ENCODE results near the gene MLH3. TPM values are rescaled to one million over a fixed set of nuclear protein-coding genes. Genes with fewer than 3 reads are reported as not detected.
"Not testable (repeated sequence)": the region's sequence is repeated elsewhere in the genome, so short reads cannot be mapped to it uniquely, and the experiment has no call there.

Gene MLH3
- total RNA-seq, 1 donor from 2014 or later, result 33.2 TPM

DNA sequence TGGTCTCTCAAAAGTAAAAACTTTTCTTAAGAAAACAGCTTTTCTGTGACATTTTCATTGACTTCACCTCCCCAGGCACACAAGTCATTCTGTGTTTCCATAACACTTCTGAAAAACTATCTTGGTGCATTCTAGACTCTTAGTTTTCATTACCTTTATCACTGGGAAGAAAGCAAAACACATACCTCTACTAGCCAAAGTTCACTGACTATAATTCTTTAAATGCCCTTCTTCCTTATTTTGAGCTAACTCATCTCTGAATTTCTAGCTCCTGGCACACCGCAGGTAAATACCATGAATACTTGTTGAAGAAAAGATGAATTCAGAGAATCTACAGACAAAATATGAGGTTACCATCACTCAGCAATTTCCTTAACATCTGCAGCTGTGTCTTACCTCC, 21.1 kb downstream of the MLH3 start:
- no peak for DNase-seq (ENCODE audit: low spot score)

DNA sequence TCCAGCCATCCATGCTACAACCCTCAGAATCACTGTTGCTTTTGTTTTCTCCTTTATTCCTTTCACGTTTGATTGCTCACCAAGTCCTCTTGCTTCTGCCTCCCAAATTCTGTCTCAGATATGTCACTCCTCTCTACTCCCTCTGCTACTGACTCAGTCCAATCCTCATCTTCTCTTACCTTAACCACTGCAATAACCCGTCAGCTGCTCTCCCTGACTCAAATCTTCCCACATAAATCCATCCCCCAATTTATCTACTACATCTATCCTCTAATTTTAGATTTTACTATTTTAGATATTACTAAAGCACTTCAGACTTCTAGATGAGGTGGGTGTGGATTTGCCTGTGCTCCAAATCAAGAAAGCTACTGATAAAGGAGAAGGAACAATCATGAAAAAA, 25.4 kb downstream of the MLH3 start:
- no peak for DNase-seq (ENCODE audit: low spot score)

DNA sequence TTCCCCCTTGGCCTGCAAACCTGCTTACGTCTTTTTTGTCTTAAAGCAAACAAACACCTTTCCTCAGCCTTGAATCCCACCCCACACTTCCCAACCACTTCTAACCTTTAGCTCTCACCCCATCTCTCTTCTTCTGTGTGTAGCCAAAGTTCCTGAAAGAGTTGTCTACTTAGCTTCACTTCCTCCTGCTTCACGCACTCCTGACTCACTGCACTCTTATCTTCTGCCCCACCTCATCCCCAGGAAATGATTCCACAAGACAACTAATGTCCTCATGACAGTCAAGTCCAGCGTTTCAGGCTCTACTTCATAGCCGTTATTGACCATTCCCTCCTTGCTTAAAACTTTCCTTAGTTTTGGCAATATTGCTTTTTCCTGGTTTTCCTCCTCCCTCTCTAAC, 26.2 kb downstream of the MLH3 start:
- DNase-seq (ENCODE audit: low spot score), result no peak

DNA sequence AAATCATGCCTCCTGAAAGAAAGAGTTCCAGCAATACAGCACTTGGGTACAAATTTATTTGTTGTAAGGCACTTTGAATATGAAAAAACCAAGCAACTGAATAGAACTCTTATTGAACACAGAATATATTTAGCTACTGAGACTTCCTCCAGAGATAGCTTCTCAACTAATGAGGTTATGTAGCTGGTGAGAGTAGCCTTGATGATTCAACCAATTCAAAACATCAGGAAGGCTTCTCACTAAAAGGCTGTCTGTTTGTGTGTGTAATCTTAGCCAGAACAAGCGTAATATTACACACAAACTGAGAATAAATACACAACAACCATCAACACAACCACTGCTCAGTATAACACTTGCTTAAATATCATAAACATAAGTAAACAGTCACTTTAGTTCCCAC, 28.2 kb downstream of the MLH3 start:
- no peak for DNase-seq (ENCODE audit: low spot score)

DNA sequence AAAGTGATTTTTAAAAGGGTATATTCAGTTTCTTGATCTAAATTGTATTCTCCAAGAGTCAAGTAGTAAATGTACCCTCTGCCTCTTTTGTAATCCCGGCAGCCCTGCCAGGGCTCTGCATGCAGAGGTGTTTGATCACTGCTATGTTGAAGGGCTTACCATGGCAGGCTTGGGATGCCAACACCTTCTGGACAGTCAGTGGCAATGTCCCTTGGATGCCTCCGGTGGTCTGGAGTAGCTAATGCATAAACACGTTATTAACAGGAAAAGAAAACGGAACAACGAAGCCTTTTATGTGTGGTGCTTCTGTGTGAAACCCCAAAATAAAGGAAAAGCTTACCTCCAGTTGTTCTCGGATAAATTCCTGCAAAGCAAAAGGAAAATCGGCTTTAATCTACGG, 28.6 kb downstream of the MLH3 start:
- no peak for DNase-seq (ENCODE audit: low spot score)

DNA sequence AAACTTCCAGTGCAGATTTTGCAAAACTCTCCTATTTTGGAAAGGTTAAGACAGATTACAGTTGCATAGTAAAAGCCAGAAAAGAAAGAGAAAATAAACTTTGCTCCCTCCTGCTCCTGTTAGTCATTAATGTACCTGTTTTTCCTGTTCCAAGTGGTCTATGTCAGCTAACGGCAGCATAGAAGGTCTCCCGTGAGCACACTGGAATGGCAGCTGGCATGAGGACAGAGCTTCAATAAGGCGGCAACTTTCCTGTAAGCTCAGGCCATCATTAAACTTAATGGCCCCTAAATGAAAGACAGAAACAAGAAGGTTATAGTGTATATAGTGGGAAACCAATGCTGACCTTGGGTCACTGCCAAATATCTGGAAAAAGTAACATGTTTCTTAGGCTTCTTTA, 32.6 kb downstream of the MLH3 start:
- peak; percentile 48 for DNase-seq (ENCODE audit: low spot score)

DNA sequence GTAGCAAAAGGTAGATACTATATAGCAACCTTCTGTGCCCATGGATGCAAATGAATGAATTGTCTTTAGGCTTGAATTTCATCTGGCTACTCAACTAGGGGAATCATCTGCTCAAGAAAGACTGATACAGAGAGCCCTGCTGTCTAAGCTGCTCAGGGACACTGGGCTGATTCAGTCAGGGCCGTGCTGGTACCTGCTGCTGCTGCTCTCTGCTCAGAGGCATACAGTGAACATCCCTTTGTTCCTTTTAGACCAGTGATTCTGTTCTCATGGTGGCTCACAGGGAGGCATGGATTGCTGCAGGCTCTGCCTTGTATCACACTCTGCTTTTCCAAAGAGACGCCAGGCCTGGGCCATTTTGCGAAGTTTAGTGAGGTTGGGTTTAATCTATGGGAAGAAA, 34.5 kb downstream of the MLH3 start:
- no peak for DNase-seq (ENCODE audit: low spot score)

DNA sequence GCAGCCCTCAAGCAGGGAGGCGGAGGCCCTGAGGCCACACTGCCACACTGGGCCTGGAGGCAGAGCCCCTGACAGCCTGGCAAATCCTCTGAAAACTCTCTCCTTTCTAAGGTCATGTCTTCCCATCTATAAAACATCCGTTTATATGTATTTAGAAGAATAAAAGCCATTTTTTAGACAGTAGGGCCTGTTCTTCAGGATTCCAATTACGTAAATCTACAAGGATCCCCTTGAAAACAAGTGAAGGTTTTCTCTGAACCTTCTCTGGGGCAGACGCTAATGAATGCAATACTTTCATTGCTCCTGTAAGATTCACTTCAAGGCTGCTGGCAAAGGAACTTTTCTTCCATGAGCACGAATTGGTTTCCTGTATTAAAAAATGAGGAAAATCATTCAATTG, 35.8 kb downstream of the MLH3 start:
- no peak for DNase-seq (ENCODE audit: low spot score)

DNA sequence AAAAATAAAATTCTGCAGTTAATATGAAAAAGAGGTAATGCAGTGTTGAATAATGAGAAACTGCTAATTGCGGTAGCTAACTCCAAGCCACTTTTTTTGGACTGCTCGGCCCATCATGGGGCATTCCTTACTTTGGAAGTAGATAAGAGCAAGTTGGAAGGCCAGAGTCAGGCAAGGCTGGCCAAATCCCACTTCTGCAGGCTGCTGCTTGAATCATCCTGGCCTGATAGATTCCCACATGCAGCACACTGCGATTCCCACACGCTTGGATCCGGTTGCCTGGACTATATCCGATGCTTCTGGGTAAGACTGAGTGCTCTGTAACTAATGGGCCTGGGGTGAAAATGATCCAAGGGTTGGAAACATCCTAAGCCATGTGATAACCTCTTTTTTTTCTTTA, 38.0 kb downstream of the MLH3 start:
- DNase-seq (ENCODE audit: low spot score), result no peak

DNA sequence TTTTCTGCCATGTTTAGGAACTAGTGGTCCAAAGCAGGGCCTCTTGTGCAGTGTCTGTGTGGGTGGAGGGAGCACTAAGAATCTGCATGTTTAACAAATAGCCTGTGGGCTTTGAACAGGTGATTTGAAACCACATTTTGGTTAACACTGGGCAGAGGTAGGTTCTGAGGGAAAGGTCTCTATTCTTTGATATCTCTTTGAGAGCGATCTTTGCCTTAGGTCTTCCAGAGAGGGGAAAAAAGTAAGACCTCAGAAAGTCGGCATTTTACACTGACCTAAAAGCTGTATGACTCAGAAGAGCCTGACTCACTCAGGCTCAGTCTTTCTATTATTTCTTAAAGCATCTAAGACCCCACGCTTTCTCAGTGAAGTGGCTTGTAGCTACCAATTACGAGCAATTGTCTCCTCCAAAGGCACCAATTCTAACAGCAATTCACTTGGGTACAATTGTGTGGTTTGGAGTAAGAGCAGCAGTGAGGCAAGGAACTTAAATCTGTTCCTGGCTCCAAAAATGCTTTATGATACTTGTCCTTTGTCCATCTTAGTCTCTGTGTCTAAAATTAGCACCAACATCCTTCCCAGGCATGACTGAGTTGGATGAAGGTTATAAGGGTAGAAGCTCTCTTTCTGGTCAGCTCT, 39.8 kb downstream of the MLH3 start:
- no peak for DNase-seq (ENCODE audit: low spot score)

DNA sequence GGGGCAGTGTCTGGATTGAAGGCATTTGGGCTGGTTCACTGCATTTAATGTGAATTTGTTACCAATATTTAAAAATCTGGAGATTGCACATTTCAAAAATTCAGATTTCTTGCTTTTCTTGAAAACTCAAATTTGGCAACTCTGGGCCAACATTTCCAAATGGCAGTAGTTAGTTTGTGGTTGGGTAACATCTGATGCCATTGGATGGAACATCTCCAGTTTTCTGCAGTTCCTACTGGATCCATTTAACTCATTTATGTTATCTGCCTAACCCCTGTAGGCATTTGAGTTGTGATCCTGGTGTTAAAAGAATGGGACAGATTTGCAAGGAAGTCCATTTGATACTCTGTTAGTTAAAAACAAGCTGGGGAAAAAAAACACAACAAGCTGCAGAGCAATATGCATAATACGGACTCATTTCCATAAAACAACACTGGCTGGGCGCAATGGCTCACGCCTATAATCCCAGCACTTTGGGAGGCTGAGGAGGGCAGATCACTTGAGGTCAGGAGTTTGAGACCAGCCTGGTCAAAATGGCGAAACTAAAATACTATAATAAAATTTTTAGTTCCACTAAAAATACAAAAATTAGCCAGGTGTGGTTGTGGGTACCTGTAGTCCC, 40.7 kb downstream of the MLH3 start:
- DNase-seq (ENCODE audit: low spot score), result no peak

DNA sequence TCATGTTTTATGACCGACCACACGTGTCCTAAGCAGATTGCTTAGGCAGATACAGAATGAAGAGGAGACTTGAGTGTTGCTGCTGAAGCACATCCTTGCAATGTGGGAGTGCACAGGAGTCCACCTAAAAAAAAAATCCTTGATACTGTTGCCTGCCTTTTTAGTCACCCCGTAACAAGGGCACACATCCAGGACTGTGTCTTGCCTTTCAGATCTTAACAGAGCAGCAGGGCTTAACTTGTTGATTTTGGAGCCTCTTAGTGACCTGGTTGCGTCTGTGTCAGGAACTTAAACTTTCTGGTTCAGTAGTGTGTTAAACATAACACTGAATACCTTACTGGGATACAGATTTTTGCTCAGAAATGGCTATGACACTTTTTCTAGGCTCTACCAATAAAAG, 42.1 kb downstream of the MLH3 start:
- DNase-seq (ENCODE audit: low spot score), result no peak

DNA sequence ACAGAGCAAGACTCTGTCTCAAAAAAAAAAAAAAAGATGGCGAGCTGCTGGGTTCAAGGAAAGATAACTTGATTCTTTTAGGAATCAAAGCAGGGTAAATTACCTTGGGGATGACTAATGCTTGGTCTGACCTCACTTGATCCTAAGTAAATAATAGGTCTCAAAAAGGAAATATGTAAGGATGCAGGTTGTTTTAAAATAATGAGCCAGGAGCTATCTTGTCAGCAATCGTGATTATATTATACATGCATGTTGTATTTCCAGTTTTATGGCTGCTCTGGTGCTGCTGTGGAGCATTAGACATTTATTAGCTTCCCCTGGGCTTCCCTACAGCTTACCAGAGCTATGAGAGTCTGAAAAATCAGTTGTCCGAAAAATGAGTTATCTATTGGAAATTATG, 45.9 kb downstream of the MLH3 start:
- DNase-seq (ENCODE audit: low spot score), result no peak

DNA sequence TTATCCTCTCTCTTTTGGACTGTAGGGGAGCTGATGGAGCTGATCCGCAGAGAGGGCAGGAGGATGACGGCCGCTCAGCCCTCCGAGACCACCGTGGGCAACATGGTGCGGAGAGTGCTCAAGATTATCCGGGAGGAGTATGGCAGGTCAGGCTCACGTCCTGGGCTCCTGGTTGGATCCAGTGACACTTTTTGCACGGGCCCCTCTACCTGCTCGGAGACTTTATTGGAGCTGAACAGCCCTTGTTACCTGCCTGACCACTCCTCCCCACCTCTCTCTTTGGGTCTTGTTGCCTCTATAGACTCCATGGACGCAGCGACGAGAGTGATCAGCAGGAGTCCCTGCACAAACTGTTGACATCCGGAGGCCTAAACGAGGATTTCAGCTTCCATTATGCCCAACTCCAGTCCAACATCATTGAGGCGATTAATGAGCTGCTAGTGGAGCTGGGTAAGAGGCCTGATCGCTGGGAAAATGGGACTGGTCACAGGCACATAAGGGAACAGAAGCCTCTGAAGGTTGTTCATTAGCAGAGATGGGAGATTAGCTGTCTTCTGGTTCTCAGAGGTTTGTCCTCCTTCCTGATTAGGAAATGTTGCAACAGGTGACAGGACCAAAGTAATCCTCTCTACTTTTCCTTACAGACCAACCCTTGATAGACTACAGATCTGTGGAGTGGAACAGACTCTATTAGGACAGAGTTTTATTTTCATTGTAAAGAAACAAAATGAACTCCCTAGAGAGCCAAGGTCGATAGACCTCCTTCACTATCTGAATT, 47.8 kb downstream of the MLH3 start:
- no peak for DNase-seq (ENCODE audit: low spot score)

DNA sequence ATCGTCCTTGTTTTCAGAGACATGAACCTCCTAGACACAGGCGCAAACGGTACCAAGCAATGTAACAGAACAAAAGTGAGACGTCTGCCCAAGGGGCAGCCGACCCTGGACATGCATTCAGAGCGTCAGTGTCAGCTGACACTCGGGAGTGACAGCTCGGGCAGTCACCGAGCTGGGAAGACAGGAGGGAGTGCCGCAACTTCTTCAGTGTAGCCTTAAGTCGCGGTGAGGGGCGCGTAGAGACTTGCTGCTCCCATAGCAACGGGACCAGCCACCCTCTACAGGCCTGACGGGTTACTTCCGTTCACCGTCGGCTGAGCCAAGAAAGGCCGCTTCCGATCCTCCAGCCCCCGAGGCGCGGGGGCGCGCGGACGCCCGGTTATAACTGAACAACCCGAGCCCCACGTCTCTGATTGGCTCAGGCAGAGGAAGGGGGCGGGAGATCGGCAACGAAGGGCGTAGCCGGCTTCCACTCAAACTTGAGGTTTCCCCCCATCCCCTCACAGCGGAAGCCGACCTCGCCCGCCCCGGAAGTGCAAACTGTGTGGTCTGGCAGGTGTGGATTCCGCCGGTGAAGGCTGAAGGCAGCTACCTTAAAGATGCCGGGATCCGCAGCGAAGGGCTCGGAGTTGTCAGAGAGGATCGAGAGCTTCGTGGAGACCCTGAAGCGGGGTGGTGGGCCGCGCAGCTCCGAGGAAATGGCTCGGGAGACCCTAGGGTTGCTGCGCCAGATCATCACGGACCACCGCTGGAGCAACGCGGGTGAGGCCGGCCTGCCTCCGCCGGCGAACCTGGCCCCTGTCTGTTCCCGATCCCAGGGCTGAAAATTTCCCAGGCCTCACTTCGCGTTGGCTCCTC, 48.6 kb downstream of the MLH3 start, which contains the start of gene EIF2B2:
EIF2B2 (plus strand) TSS at position 530 of the 858 bp plus-strand sequence; CDS start at position 600, 70 bp downstream.
- DNase-seq (ENCODE audit: low spot score), result peak; percentile 97

DNA sequence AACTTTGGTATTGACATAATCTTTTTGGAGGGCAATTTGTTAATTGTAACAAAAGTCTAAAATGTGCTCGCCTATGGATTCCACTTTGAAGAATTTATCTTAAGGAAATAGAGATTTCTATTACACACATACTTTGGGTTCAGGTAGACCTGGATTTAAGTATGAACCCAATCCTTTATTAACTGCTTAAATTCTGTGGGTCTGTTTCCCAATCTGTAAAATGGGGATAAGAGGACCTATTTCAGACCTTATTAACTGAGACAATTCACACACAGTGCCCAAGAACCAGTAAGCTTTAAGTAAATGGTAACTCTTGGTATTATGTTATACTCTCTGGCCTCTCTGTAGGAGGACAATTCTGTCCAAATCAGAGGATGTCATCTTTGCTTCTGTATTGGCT, 49.4 kb downstream of the MLH3 start:
- DNase-seq (ENCODE audit: low spot score), result no peak

DNA sequence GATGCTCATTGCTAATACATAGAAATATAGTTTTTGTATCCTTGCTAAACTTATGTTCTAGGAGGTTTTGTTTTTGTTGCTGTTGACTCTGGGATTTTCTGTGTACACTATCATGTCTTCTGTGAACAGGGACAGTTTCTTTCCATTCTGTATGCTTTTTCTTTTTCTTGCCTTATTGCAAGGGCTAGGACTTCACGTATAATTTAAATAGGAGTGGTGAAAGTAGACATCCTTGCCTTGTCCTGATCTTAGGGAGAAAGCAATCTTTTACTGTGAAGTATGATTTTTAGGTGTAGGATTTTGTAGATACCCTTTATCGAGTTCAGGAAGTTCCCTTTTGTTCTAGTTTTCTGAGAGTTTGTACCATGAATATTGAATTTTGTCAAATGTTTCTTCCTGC, 50.0 kb downstream of the MLH3 start:
- no peak for DNase-seq (ENCODE audit: low spot score)

DNA sequence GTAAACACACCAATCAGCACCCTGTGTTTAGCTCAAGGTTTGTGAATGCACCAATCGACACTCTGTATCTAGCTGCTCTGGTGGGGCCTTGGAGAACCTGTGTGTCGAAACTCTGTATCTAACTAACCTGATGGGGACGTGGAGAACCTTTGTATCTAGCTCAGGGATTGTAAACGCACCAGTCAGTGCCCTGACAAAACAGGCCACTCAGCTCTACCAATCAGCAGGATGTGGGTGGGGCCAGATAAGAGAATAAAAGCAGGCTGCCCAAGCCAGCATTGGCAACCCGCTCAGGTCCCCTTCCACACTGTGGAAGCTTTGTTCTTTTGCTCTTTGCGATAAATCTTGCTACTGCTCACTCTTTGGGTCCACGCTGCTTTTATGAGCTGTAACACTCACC, 55.5 kb downstream of the MLH3 start:
- DNase-seq (ENCODE audit: low spot score), result not testable (repeated sequence)

DNA sequence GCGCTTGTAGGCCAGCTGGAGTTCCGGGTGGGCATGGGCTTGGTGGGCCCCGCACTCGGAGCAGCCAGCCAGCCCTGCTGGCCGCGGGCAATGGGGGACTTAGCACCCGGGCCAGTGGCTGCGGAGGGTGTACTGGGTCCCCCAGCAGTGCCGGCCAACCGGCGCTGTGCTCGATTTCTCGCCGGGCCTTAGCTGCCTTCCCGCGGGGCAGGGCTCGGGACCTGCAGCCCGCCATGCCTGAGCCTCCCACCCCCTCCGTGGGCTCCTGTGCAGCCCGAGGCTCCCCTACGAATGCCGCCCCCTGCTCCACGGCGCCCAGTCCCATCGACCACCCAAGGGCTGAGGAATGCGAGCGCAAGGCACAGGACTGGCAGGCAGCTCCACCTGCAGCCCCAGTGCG, 57.1 kb downstream of the MLH3 start:
- not testable (repeated sequence) for DNase-seq (ENCODE audit: low spot score)

DNA sequence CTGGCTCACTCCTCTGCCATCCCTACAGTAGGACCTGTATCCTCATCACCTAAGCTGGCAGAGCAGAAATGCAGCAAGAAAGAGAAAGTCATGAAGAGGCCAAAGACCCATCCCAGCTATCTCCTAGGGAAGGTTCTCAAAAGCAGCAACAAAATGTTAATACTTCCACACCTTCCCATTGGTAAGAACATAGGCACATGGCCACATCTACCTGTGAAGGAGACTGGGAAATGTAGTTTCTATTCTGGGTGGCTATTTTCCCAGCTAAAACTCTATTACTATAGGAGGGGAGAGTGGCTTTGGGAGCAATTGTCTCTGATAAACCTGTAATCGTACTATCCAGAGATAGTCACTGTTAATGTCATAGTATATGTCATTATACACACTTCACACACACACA, 62.3 kb downstream of the MLH3 start:
- no peak for DNase-seq (ENCODE audit: low spot score)

DNA sequence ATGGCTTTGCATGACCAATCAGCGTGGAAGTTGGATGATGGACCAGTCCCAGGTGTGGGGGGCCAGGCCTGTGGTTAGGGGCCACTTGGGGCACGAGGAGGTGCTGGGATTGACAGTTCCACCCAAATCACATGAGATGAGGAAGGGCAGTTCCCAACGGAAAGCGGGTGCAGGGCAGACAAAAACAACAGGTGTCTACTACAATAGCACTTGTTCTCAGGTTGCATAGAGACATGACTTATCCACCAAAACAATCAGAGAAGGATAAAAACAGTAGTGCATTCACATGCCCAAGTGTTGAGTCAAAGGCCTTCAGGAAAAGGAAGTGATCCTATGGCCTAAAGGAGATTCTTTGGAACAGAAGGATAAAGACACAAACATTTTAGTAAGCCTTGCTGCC, 63.1 kb downstream of the MLH3 start:
- DNase-seq (ENCODE audit: low spot score), result no peak

DNA sequence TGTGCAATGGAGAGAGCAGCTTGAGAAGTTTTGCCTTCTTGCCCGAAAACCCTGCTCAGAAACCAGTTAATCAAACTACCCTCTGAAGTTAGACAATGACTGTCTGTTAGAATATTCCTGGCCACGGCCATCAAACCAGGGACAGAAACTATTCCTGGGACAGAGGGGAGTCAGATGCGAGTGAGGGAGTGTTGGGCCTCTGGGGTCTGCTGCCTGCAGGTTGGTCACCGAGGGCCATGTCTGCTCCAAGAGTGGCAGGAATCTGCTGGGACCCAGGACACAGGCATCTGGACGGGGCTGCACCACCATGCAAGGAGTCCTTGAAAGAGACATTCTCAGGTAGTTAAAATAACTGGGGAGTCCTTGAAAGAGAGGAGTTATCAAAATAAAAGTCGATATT, 65.5 kb downstream of the MLH3 start:
- no peak for DNase-seq (ENCODE audit: low spot score)
